DND-41 (cell line): Measurements from ENCODE around the gene RNF148.

Source experiments
- ATAC-seq: fragments of 200-7000 bp; cut with Tn5 transposase; 3 replicates; pipeline ENCODE4 v1.9.1; 2021; ENCODE audit warnings: low read depth; ENCODE audit not compliant: insufficient read depth
- DNase-seq: peaks from one replicate; pipeline ENCODE4 v3.0.0-alpha.2; 2020
- H2AFZ ChIP-seq: 2 replicates; pipeline ENCODE4 v1.6.0; 2012; ENCODE audit warnings: low read depth, low read length
- H3K27ac ChIP-seq: 2 replicates; pipeline ENCODE4 v1.5.1; 2012; ENCODE audit warnings: low read length, inconsistent platforms
- H3K27me3 ChIP-seq: fragments of 200-600 bp; sonication (generic); 2 replicates; pipeline ENCODE4 v1.6.0; 2012; ENCODE audit warnings: low read length, mild to moderate bottlenecking, inconsistent platforms; ENCODE audit not compliant: insufficient read depth, poor library complexity
- H3K36me3 ChIP-seq: 2 replicates; pipeline ENCODE4 v1.5.1; 2012; ENCODE audit warnings: low read length, inconsistent platforms; ENCODE audit not compliant: insufficient read depth
- H3K4me1 ChIP-seq: 2 replicates; pipeline ENCODE4 v1.5.1; 2012; ENCODE audit warnings: mild to moderate bottlenecking, low read length; ENCODE audit not compliant: insufficient read depth
- H3K4me2 ChIP-seq: 2 replicates; pipeline ENCODE4 v1.6.0; 2012; ENCODE audit warnings: mild to moderate bottlenecking, moderate library complexity, low read length, inconsistent platforms; ENCODE audit not compliant: insufficient read depth
- H3K4me3 ChIP-seq, 2 experiments: fragments of 200-600 bp in 1 of 2; shearing (Covaris generic) in 1 of 2; 2 replicates each; pipeline ENCODE4 v1.5.1; 2012 to 2016; ENCODE audit warnings: inconsistent platforms in 2 of 2, low read length in 2 of 2, mild to moderate bottlenecking in 2 of 2, low read depth in 1 of 2, moderate library complexity in 1 of 2
- H3K79me2 ChIP-seq: 2 replicates; pipeline ENCODE4 v1.6.0; 2012; ENCODE audit warnings: low read length, inconsistent platforms; ENCODE audit not compliant: insufficient read depth
- H3K9ac ChIP-seq: 2 replicates; pipeline ENCODE4 v1.6.0; 2012; ENCODE audit warnings: low read depth, mild to moderate bottlenecking, inconsistent platforms, low read length, moderate library complexity
- H3K9me3 ChIP-seq: 2 replicates; pipeline ENCODE4 v1.5.1; 2012; ENCODE audit warnings: low read length, moderate library complexity, mild to moderate bottlenecking, inconsistent platforms; ENCODE audit not compliant: insufficient read depth, severe bottlenecking
- H4K20me1 ChIP-seq: 2 replicates; pipeline ENCODE4 v1.6.0; 2012; ENCODE audit warnings: low read length; ENCODE audit not compliant: insufficient read depth
- CTCF ChIP-seq: IDR thresholded peaks from 2 replicates; pipeline ENCODE4 v1.5.1; 2012; ENCODE audit warnings: borderline replicate concordance, low read length, moderate library complexity, mild to moderate bottlenecking; ENCODE audit not compliant: poor library complexity, severe bottlenecking; ENCODE audit errors: extremely low read depth
- EZH2 ChIP-seq: IDR thresholded peaks from 3 replicates; pipeline ENCODE4 v1.6.1; 2012; ENCODE audit warnings: borderline replicate concordance, low read depth, mild to moderate bottlenecking, moderate library complexity, low read length, inconsistent platforms; ENCODE audit not compliant: severe bottlenecking

Gene RNF148

GRCh38 chr7:122719010-122719578, 16.4 kb upstream of the RNF148 start:
- no peaks in the 10 kb centered on the region for H4K20me1 ChIP-seq
- no peak for TF ChIP-seq CTCF
- no peak for TF ChIP-seq EZH2

GRCh38 chr7:122717356-122718089, 14.8 kb upstream of the RNF148 start:
- no peak overlapping the region for H3K4me3 ChIP-seq
- H3K9me3 ChIP-seq, result peaks cover 4% of the 10 kb centered on the region
- H3K79me2 ChIP-seq, result no peaks in the 10 kb centered on the region
- H3K4me1 ChIP-seq, result no peaks in the 10 kb centered on the region
- no peak for TF ChIP-seq CTCF
- DNase-seq (no peak), ATAC-seq (no peak)
- no peak overlapping the region for H3K27ac ChIP-seq
- no peak overlapping the region for H2AFZ ChIP-seq
- H4K20me1 ChIP-seq, result no peaks in the 10 kb centered on the region
- H3K27me3 ChIP-seq, result no peaks in the 10 kb centered on the region
- H3K4me2 ChIP-seq, result no peak overlapping the region
- H3K9ac ChIP-seq, result no peak overlapping the region
- no peaks in the 10 kb centered on the region for H3K36me3 ChIP-seq

More at GRCh38 chr7:122719010-122719578, 16.4 kb upstream of the RNF148 start:
- no peak overlapping the region for H3K27ac ChIP-seq
- no peak for DNase-seq
- no peak overlapping the region for H3K4me3 ChIP-seq
- H3K4me1 ChIP-seq, result no peaks in the 10 kb centered on the region
- no peak for ATAC-seq
- H3K27me3 ChIP-seq, result no peaks in the 10 kb centered on the region
- peaks cover 4% of the 10 kb centered on the region for H3K9me3 ChIP-seq
- H3K9ac ChIP-seq, result no peak overlapping the region
- H2AFZ ChIP-seq, result no peak overlapping the region
- no peak overlapping the region for H3K4me2 ChIP-seq
- H3K79me2 ChIP-seq, result no peaks in the 10 kb centered on the region
- no peaks in the 10 kb centered on the region for H3K36me3 ChIP-seq

GRCh38 chr7:122715183-122715582, 12.5 kb upstream of the RNF148 start:
- Histone ChIP-seq H3K4me1 (no peaks in the 10 kb centered on the region), H3K27me3 (no peaks in the 10 kb centered on the region), H3K4me3 (no peak overlapping the region), H2AFZ (no peak overlapping the region), H3K79me2 (no peaks in the 10 kb centered on the region), H3K36me3 (no peaks in the 10 kb centered on the region), H3K9me3 (peaks cover 4% of the 10 kb centered on the region), H3K9ac (no peak overlapping the region), H3K4me2 (no peak overlapping the region), H3K27ac (no peak overlapping the region), H4K20me1 (no peaks in the 10 kb centered on the region)
- ATAC-seq (no peak), DNase-seq (no peak)
- no peak for TF ChIP-seq CTCF
- TF ChIP-seq EZH2, result no peak
